K562 (cell line): ENCODE measurements around the gene CHL1. TPM values are rescaled to one million over a fixed set of nuclear protein-coding genes. Genes with fewer than 3 reads are reported as not detected.

Experiments
- ATAC-seq: fragments of 200-7000 bp; cut with Tn5 transposase; 3 replicates; pipeline ENCODE4 v1.9.1; 2020; ENCODE audit warnings: moderate library complexity
- BruUV-seq: library from RNA; stranded (reverse); fragments of 400-500 nt; replicated peaks from 2 replicates; lab custom pipeline; 2021; lab: Mats Ljungman, UMichigan
- CTCF ChIA-PET: fragments of 300-600 bp; formaldehyde crosslinking; extraction: SDS; loops from one replicate; lab custom pipeline; 2021; ENCODE audit warnings: low intra/inter-chr PET ratio; lab: Yijun Ruan, JAX
- POLR2A ChIA-PET: fragments of 300-600, 350-650 bp; sonication (Branson Sonifier 250); formaldehyde crosslinking; extraction: SDS; loops from one replicate; lab custom pipeline; 2021; ENCODE audit warnings: antibody characterized with exemption, inconsistent platforms; lab: Yijun Ruan, JAX
- DNase-seq, 4 experiments: peaks; one replicate each; pipeline versions ENCODE4 v3.0.0 to v3.0.0-alpha.2; 2011 to 2018; ENCODE audit warnings: low spot score in 3 of 4, mixed read lengths in 3 of 4; ENCODE audit errors: extremely low read depth in 1 of 4
- FAIRE-seq: peaks from 2 replicates; lab custom pipeline; 2011; peaks lifted over from hg19 to GRCh38; lab: Jason Lieb, UNC
- H2AFZ ChIP-seq: 2 replicates; pipeline ENCODE4 v1.6.0; 2011; ENCODE audit warnings: low read depth, low read length, control low read depth, inconsistent platforms
- H3K27ac ChIP-seq: fragments of 200-600 bp; 3 replicates; pipeline ENCODE4 v1.8.0; 2011; ENCODE audit warnings: low read depth, mild to moderate bottlenecking, control low read depth, inconsistent platforms, low read length, moderate library complexity, mixed read lengths; ENCODE audit errors: extremely low read depth
- H3K27me3 ChIP-seq, 2 experiments: fragments of 300-600 bp in 1 of 2; 2 replicates in 1 of 2; 3 replicates in 1 of 2; pipeline versions ENCODE4 v1.6.0 to v1.8.0; 2011; ENCODE audit warnings: inconsistent platforms in 2 of 2, low read length in 2 of 2, mild to moderate bottlenecking in 1 of 2, mixed read lengths in 1 of 2, moderate library complexity in 1 of 2; ENCODE audit not compliant: control insufficient read depth in 2 of 2, insufficient read depth in 2 of 2
- H3K36me3 ChIP-seq: fragments of 300-600 bp; 3 replicates; pipeline ENCODE4 v1.8.0; 2011; ENCODE audit warnings: mild to moderate bottlenecking, low read length, inconsistent platforms; ENCODE audit not compliant: control insufficient read depth, insufficient read depth
- H3K4me1 ChIP-seq, 2 experiments: fragments of 200-600 bp in 1 of 2; replicated peaks in 1 of 2; 2 replicates in 1 of 2; 3 replicates in 1 of 2; pipeline versions ENCODE4 v1.5.1 to v1.8.0; 2011; ENCODE audit warnings: inconsistent platforms in 2 of 2, low read length in 2 of 2, mild to moderate bottlenecking in 1 of 2, mixed read lengths in 1 of 2, moderate library complexity in 1 of 2; ENCODE audit not compliant: control insufficient read depth in 2 of 2, insufficient read depth in 2 of 2
- H3K4me2 ChIP-seq: 2 replicates; pipeline ENCODE4 v1.6.1; 2011; ENCODE audit warnings: low read length, control low read depth, inconsistent platforms, mixed read lengths; ENCODE audit not compliant: insufficient read depth
- H3K4me3 ChIP-seq: fragments of 200-600 bp; sonication (generic), shearing (Covaris generic); 2 replicates; pipeline ENCODE4 v1.5.1; 2016; ENCODE audit warnings: control low read depth, inconsistent platforms
- H3K79me2 ChIP-seq: fragments of 200-600 bp; 3 replicates; pipeline ENCODE4 v1.8.0; 2011; ENCODE audit warnings: low read length, inconsistent platforms; ENCODE audit not compliant: control insufficient read depth, insufficient read depth
- H3K9ac ChIP-seq, 2 experiments: 2 replicates each; pipeline versions ENCODE4 v1.6.0 to v1.6.1; 2011; ENCODE audit warnings: low read depth in 2 of 2, low read length in 2 of 2, control low read depth in 1 of 2, inconsistent platforms in 1 of 2, mild to moderate bottlenecking in 1 of 2, mixed read lengths in 1 of 2; ENCODE audit not compliant: insufficient read depth in 1 of 2
- H3K9me1 ChIP-seq: one replicate; pipeline ENCODE4 v1.6.0; 2011; ENCODE audit warnings: inconsistent platforms, mild to moderate bottlenecking, low read length, moderate library complexity; ENCODE audit not compliant: control insufficient read depth, insufficient read depth
- H3K9me3 ChIP-seq: replicated peaks from 2 replicates; pipeline ENCODE4 v1.5.1; 2011; ENCODE audit warnings: low read depth, low read length, inconsistent platforms; ENCODE audit not compliant: control insufficient read depth, insufficient read depth
- H4K20me1 ChIP-seq: replicated peaks from 2 replicates; pipeline ENCODE4 v1.6.1; 2011; ENCODE audit warnings: low read length, inconsistent platforms, mixed read lengths; ENCODE audit not compliant: control insufficient read depth, insufficient read depth
- DLX4 ChIP-seq: fragments of 250-450 bp; sonication (Bioruptor Pico); IDR thresholded peaks from 2 replicates; pipeline ENCODE4 v1.6.1; 2021; ENCODE audit warnings: mild to moderate bottlenecking
- ILK ChIP-seq: fragments of 450-650 bp; IDR thresholded peaks from 2 replicates; pipeline ENCODE4 v1.6.1; 2016; ENCODE audit warnings: missing genetic modification characterization, low read depth, mild to moderate bottlenecking, missing compliant biosample characterization, moderate library complexity, borderline replicate concordance
- POLR2H ChIP-seq: IDR thresholded peaks from 2 replicates; pipeline ENCODE4 v1.6.1; 2016; ENCODE audit warnings: missing genetic modification characterization, low read depth, mild to moderate bottlenecking, control low read depth, missing compliant biosample characterization, moderate library complexity
- ZBED1 ChIP-seq: IDR thresholded peaks from 2 replicates; pipeline ENCODE4 v1.6.1; 2014
- ZNF121 ChIP-seq: sonication (generic); formaldehyde crosslinking; conservative IDR thresholded peaks from 2 replicates; pipeline ENCODE4 v1.8.0; 2022; ENCODE audit warnings: missing genetic modification reagents
- ZNF263 ChIP-seq: sonication (generic); formaldehyde crosslinking; IDR thresholded peaks from 2 replicates; pipeline ENCODE4 v1.8.0; 2022; ENCODE audit warnings: mild to moderate bottlenecking, missing genetic modification reagents, borderline replicate concordance
- ZNF778 ChIP-seq: fragments of 450-650 bp; formaldehyde crosslinking; IDR thresholded peaks from 2 replicates; pipeline ENCODE4 v1.4.0; 2020; ENCODE audit warnings: mild to moderate bottlenecking, moderate library complexity
- WGBS: fragments of 100-300 bp; shearing (Covaris generic); methylation state at CpG from one replicate; pipeline ENCODE4 v1.1.6; 2016; ENCODE audit warnings: low coverage, mixed read lengths; ENCODE audit not compliant: insufficient coverage; ENCODE audit errors: missing lambda C conversion rate; 5-methylcytosine and 5-hydroxymethylcytosine counted together
- in situ Hi-C: fragments of 300-500 bp; cut with MboI; formaldehyde crosslinking; loops from 4 replicates; pipeline ENCODE4 v1.15.0; 2018; ENCODE audit warnings: inconsistent platforms, mixed read lengths
- intact Hi-C: fragments of 100-400 bp; cut with micrococcal nuclease; formaldehyde crosslinking; loops from 2 replicates; pipeline ENCODE4 v1.14.2; 2022
- polyA plus RNA-seq, 8 experiments: library from polyadenylated mRNA; depleted of rRNA in 4 of 8; stranded (reverse) in 5 of 8; unstranded in 3 of 8; fragments of >200 nt; fragmentation: Nextera tagmentation in 2 of 8; fragmentation: Illumina TruSeq in 1 of 8; extraction: Ambion mirVana in 2 of 8; extraction: Trizol in 1 of 8; gene quantifications; 2 replicates each; pipeline versions ENCODE4 v1.2.1 to v1.2.3, GENCODE V29; 2011 to 2014; ENCODE audit warnings: inconsistent platforms in 1 of 8, missing spikeins in 1 of 8
- total RNA-seq, 7 experiments: library from RNA; depleted of rRNA in 6 of 7; stranded (reverse); fragments of >200 nt in 6 of 7; fragmentation: Illumina TruSeq in 2 of 7; extraction: Trizol in 2 of 7; gene quantifications; 2 replicates each; pipeline versions ENCODE4 v1.2.1 to v1.2.3, GENCODE V29; 2011 to 2021; ENCODE audit warnings: low replicate concordance in 1 of 7

CHL1 gene
- total and polyA plus RNA-seq, 9 of the 15 experiments (the other 6 are each of a cell fraction or from before 2014, with no cell fraction given), result 0.02 TPM; not detected in 8

DNA sequence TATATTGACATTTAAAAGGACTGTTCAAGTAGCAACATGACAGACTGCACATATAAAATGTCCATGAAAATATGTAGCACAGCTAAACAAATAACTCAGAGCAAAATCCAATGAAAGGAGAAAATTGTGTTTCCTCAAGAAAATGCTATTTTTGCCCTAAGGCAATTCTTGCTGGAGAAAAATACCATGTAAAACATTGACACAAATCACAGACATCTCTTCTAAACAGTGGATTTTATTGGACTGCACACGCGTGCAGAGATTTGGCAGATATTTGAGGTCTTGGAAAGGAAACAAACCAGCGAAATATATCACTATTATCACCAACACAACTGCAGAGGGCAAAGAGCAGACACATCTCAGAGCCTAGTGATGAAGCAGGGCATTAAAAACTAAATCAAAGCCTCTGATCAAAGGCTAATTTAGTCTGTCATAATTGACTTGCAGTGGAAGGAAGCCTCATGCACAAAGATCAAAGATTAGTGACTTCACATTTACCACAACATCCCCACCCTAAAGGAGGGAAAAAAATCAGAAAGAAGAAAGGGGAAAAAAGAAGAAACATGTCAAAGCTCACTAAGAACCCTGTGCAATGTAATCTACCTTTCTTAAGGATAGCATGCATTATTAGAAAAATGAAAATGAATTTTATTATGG is 52.4 kb downstream of the CHL1 start:
- DNase-seq (no peak), FAIRE-seq (no peak), ATAC-seq (no peak)
- Histone ChIP-seq H3K4me2 (no peak overlapping the region), H3K36me3 (no peaks in the 10 kb centered on the region), H3K4me1 (no peaks in the 10 kb centered on the region), H4K20me1 (no peaks in the 10 kb centered on the region), H3K9me3 (no peaks in the 10 kb centered on the region), H3K9ac (no peak overlapping the region), H3K27me3 (no peaks in the 10 kb centered on the region)
- BruUV-seq, result no TSS peak
- intact Hi-C loops, result no loop called here
- in situ Hi-C loops, result no loop called here
- POLR2A ChIA-PET, result no interaction called here
- 2% methylated on average over 3 of the region's 3 CpGs for WGBS
- no peak for TF ChIP-seq ZNF121
- no peak for TF ChIP-seq ZBED1
- no peak for TF ChIP-seq ILK (tag)
- TF ChIP-seq DLX4, result no peak
- TF ChIP-seq ZNF263 (CRISPR knock-in tag), result no peak
- no peak for TF ChIP-seq ZNF778 (CRISPR knock-in tag)
- no peak for TF ChIP-seq POLR2H (tag)
- TF ChIP-seq, all 486 proteins: peak for 0
- no peaks in the 10 kb centered on the region for H3K79me2 ChIP-seq
- no peaks in the 10 kb centered on the region for H3K9me1 ChIP-seq
- H3K4me3 ChIP-seq, result no peak overlapping the region
- H2AFZ ChIP-seq, result no peak overlapping the region
- CTCF ChIA-PET, result no interaction called here
- H3K27ac ChIP-seq, result no peak overlapping the region
